Cardiac septum (tissue), 1 donor: ENCODE results near the gene TMOD4. TPM values are rescaled to one million over a fixed set of nuclear protein-coding genes. Genes with fewer than 3 reads are reported as not detected.

Experiments
- DNase-seq: peaks from one replicate; pipeline ENCODE4 v3.0.0-alpha.2; 2020; ENCODE audit warnings: low spot score
- intact Hi-C: fragments of 100-400 bp; cut with DNase I; formaldehyde crosslinking; loops from one replicate; pipeline ENCODE4 v1.14.0; 2022
- total RNA-seq: library from RNA; stranded (reverse); fragmentation: NEBNext Ultra II Directional; extraction: Animal tissue kit (Norgen Biotek cat#: 25700); gene quantifications from one replicate; pipeline ENCODE4 v1.2.1, GENCODE V29; 2021
- donor health status: DM: no; HTN: no; CAD: no.

The TMOD4 gene
- total RNA-seq, 1 donor from 2014 or later, result not detected

DNA sequence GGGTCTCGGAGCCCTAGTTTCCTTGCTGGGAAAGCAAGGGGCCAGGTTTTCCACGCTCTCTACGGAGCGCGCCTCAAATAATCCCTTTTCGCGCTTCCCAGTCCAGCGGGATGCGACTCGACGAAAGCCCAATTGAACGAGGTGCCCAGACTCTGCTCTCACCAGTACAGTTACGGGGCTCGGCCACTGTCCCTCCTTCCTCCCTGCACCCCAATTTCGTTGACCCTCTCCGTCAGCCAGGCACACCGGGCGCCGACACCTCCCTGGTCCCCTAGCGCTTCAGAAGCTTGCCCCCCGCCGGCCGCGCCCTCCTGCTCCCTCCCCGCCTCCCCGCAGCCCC lies 29.7 kb downstream of the TMOD4 start:
- intact Hi-C loops, result loop anchor here (5.0 kb wide), 2 partner anchors 74 to 124 kb away; partner anchors contain the start of gene GABPB2
- DNase-seq, result no peak

DNA sequence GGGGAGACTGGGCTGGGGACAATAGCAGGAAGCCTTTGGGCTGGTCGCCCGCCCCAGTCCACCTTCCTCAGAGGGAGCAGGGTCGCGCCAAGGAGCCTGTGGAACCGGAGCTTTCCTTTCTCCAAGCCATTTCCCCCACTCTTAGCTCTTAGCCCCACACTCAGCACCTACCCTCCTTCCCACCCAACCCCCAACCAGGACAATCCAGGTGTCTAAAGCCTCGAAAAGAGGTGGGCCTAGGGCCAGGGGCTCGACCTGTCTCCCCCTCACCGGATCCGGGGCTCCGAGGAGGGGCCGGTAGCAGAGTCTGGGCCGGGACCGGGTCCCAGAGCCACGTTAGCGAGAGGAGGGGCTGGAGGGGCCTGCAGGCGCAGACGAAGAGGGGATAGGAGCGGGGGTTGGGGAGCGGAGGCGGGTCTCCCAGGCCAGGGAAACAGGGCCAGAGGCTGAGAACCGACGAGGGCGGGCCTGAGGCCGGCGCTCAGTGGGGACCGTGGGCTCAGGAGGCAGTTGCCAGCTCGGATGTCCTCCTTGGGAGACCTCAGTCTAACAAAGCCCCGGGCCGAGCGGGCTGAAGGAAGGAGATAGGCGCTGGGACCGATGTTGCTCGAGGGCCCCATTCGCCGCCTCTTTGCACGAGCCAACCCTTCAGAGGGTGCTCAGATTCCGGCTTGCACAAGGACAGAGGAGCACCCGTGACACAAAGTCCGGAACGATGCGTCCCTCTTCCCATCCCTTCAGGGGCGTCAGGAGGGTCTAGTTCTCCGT lies 30.3 kb downstream of the TMOD4 start:
- no peak for DNase-seq
- intact Hi-C loops, result loop anchor here (5.0 kb wide), 2 partner anchors 73 to 123 kb away; partner anchors contain the start of gene GABPB2

DNA sequence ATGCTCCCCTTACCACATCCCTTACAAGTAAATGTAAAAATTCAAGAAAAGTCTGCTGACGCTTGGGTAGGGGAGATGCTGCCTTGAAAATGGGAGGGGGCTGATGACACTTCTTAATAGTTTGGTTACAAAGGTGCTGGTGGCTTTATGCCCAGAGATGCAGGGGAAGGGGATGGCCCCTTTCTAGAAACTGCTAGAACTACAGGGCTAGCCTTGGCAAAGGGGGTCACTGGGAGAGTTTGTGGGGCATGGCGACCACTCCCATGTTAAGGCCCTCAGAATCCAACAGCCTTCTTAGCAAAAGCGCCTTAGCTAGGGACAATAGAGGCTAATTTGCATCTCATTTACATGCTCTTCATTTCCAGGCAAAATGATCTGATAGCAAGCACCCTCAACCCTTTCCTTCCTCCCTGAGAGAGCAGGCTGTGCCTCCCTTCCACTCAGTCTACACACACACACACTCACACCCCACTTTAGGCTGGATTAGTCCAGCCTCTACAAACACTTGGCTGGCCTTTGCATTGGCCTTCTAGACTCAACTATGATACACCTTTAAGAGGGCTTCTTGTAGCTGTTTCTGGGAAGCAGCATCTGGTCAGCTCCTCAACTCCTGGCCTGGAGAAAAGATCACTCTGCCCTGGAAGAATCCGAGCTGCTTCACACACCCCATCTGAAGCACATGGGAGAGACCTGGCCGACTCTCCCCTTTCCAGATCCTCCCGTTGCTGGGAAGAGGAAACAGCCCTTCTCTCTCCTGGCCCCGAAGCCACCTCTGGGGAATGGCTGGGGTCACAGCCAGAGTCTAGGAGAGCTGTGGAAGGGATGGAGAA lies 31.1 kb downstream of the TMOD4 start:
- intact Hi-C loops, result loop anchor here (5.0 kb wide), 2 partner anchors 72 to 122 kb away; partner anchors contain the start of gene GABPB2
- no peak for DNase-seq

DNA sequence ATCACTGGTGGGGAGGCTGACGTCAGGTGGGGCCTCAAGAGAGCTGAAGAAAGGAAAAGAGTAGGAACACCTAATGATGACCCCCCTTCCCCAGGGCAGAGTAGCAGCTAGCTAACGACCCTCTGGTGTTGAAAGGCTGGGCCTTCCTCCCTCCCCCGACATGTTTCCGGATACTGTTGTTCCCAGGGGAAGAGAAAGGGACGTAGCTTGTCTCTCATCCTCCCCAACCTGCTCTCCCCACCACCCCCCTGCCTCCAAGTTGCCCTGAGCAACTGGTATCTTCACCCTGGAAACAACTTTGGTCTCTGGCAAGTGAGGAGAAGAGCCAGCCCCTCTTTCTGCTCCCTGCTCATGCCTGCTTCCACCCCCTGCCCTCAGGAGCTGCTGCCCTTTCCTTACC lies 31.8 kb downstream of the TMOD4 start:
- DNase-seq, result no peak
- intact Hi-C loops, result no loop called here

DNA sequence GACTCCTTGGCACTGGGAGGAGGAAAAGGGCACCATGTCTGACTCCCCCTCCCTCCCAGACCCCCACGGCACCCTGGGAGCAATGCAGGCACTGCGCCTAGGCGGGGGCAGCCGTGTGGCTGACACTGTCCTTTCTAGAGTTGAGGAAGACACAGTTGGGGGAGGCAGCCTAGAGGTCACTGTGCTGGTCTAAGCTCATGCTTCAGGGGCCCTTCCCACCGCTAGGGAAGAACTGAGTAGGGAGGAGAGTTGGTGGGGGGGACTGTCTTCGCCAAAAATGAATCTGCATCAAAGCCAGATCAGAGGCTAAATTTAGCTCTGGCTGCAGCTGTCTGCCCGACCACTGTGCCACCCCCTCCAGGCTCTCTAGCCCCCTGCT lies 32.7 kb downstream of the TMOD4 start:
- no peak for DNase-seq
- intact Hi-C loops, result no loop called here

DNA sequence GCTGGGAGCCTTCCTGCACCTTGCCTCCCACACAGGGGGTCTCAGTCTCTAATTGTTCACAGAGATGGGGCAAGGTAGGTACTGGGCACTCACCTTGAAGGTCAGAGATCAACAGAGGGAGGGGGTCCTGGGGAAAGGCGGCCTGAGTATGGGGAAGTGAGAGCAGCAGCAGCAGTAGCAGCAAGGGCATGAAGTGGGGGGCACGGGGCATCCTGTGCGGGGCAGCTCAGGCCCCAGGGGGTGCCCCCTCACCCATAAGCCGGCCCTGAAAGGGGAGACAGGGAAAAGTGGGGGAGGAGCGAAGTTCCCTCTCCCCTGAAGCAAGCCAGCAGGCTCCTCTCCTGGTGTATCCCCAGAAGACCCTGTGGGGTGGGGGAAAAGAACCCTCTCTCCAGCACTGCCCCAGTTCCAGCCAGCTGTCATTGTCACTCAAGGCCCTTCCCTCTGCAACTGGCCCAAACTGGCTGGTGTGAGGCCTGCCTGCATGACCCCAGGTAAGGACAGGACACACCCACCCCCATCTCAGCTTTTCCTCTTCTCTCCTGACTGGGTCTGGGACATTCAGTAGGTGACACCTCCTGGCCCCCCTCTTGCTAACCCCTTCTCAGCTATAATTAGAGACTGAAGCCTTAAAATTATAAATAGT lies 33.2 kb downstream of the TMOD4 start:
- DNase-seq, result no peak
- intact Hi-C loops, result no loop called here

DNA sequence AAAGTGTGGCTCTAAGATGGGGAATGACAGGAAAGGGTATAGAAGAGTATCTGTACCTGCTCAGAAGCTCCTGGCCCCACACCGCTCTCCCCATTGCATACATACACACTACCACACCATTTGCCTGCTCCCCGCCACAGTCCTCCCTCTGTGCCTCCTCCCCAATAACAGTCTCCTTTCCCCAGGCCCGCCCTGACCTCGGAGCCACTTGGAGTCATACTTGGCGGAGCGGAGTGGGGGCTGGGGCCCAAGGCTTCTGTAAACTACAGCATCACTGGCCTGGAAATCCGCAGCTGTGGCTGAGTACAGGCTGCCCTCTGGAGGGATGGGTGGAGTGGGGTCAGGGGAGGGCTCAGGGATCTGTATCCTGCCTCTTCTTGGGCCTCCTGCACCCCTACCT lies 38.0 kb downstream of the TMOD4 start:
- DNase-seq, result no peak
- intact Hi-C loops, result no loop called here

DNA sequence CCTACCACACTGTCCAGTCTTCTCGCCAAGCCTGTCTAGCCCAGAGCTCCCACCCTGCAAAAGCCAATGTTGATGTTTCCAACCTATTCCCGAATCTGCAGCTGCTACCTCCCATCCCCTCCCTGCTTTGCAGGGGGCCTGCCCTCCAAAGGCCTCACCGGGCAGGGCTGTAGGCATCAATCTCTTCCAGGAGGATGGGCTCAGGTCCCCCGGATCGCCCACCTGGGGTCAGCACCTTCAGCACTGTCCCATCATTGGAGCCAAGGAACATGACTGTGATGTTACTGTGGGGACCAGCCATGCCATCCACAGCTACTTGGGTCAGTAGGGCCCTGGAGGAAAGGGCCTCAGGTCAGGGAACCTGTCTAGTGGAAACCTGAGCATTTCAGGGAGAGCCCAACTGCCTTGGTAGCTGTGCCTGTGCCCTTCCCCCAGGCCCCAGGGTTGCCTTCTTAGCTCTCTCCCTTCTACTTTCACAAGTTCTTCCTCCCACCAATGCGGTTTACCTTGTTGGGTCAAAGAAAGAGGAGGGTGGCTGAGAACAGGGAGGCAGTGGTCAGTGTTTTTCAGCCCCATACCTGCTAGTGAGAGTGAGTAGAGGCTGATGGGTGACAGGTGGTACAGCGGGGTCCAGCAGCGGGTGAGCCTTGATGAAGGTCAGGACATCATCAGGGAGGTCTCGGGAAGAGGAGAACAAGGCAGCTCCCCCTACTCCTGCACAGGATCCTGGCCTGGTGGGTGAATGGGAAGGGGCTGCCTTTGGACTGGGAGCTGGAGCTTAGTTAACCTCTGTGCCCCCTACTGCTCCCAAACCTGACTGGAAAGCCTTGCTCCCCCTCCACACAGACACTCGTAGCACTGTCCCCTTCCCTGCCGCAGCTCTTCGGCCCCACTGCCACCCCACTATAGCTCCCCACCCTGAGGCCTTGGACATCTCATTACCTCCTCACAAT lies 40.1 kb downstream of the TMOD4 start:
- intact Hi-C loops, result no loop called here

DNA sequence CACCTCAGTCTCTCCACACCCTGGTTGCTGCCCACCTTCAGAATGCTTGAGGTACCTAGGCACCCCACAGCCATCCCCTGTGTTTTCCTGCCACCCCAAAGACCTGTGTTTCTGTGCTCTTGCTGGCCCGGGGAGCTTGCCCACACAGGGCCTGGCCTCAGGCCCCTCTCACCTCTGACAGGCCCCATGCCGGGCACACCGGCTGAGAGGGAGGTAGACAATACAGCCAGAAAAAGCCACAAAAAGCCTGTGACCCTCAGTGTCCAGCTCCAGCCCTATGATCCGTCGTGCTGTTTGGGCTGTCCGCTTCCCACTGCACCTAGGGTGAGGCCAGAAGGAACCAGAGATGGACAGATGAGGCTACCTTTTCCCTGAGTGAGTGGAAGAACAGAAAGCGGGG lies 40.8 kb downstream of the TMOD4 start:
- no peak for DNase-seq
- intact Hi-C loops, result no loop called here

More for the DNA sequence above, 40.1 kb downstream of the TMOD4 start:
- DNase-seq, result no peak

DNA sequence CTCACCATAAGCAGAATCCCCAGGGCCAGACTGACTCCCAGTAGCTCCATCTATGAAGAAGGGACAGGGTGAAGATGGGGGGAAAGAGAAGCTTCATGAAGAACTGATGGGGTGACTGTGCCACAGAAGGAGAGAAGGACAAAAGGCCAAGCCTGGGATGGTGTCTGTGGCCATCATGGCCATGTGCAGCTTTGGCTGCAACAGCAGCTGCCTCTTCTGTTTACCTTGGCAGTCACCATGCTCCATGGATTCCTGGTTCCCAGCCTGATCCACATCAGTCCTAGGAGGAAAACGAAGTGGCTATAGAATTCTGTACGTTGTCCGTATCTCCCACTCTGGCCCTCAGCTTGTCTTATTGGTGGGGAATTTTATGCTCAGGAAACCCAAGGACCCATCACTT lies 41.4 kb downstream of the TMOD4 start:
- intact Hi-C loops, result no loop called here
- DNase-seq, result no peak

DNA sequence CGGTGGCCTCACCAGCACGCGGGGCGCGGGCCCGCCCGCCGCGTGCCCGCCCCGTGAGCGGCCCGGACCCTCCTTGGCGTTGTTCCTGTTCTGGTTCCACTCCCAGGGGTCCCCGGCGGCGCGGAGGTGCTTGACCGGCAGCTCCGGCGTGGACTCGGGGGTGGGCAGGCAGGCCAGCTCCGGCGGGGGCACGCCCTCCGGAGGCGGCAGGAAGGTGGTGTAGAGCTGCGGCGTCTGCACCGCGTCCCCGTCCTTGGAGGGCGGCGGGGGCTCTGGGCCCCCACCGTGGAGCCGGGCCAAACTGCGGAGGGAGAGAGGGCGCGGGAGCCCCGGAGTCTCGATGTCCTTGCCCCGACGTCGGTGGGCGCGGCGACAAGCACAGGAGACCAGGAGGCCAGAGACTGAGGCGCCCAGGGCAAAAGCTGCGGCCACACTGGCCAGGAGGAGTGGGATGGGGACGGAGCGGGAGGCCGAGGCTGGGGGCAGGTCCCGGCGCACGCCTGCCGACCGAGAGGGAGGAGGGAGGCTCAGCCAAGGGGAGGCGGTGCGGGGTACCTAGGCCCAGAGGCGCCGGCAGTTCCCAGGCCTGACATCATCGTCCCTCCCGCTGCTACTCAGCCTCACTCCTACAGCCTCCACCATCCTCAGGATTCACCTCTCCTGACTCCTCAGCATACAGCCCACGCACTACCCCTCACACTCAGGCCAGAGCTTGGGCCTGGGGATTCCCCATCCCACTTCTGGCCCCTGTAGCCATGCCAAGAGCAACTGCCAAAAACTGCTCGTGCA lies 42.6 kb downstream of the TMOD4 start:
- intact Hi-C loops, result no loop called here
- DNase-seq, result no peak

DNA sequence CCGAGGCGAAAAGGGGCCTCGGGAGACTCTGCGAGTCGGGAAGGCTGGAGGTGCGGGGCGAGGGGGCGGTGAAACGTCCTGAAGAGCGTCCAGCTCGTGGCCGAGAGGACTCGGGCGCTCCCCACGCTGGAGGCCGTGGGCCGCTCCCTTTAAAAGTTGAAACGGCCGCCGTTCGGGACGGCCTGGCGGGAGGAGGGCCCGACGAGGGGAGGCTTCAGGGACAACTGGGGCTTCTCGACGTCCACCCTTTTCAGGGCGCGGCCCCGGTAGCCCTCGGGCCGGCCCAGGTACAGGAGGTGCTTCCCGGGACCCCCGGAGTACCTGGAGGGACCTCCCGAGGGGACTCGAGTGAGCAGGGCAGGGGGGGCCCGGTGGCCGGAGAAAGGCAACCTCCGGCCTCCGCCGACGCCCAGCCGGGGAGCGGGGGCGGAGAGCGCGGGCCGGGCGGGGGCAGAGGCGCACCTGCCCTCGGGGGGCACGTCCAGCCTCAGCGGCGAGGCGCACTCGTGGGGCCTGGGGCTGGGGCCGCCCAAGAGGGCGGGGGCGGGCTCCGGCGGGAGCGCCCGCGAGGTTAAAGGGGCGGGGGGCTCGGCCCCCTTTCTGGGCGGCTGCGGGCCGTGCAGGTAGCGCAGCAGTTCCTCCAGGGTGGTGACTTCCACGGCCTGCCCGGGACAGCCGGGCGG lies 43.3 kb downstream of the TMOD4 start:
- intact Hi-C loops, result no loop called here
- DNase-seq, result no peak

DNA sequence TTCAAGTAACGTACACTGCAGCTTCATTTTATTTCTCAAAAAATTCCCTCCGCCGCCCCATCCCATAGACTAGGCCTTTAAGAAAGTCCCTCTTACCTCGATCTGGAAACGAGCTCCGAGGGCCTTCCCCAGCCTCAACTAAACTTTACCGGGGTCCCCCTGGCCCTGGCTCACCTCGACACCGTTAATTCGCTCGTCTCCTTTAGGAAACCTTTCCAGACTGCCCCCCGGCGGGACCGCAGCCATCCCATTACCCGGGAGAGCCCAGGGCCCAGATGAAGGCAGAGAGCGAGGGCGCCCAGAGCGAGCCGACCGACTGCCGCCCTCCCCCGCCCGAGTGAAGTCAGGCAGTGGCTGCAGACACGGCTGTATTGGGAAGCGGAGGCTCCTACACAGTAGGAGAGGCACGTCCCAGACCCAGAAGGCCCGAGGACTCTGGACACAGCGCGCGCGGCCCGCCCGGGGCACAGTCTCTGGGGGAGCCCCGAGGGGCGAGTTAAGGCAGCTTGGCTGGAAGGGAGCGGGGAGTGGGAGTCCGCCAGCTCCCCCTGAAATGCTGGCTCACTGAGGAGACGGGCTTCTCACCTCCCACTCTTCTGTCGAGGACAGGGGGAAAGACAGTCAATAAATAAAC lies 44.0 kb downstream of the TMOD4 start:
- intact Hi-C loops, result no loop called here
- no peak for DNase-seq

DNA sequence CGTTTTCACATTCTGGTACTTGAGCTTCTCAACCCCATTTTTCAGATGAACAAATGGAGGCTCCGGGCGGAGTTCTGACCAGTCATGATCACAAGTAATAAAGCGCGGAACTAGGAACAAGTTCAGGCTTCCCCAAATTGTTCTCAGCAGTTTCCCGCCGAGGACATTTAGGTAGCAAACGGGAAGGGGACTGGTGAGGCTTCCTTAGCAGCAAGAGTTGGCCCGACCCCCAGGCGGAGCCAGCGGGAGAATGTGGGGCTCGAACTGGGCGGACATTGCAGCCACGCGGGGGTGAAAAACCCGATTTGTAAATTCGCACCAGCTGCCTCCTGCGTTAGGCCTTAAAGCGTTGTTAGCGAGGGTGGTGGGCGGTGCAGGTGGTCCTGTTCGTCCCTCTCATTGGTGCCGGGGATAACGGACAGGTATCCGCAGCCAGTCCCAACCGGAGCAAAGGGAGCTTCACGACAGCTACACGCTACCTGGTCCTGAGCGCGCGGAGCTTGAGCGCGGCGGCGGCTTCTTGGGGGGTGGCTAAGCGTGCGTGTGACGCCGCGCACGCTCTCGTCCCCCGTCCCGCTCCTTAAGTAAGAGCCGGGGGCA lies 44.7 kb downstream of the TMOD4 start:
- no peak for DNase-seq
- intact Hi-C loops, result no loop called here

DNA sequence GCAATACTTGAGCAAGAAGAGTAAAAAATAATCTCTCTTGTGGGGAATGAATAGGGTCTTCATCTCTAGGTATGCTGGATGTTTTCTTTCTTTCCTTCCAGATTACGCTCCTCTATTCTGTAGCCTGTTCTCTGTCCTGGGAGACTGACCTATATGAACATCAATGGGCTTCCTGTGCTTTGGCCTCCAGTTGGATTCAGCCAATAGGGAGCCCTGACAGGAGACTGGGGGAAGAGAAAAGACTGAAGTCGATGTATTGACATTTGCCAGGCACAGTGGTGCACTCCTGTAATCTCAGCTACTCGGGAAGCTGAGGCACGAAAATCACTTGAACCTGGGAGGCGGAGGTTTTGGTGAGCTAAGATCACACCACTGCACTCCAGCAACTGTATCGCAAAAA lies 47.0 kb downstream of the TMOD4 start:
- no peak for DNase-seq
- intact Hi-C loops, result no loop called here

DNA sequence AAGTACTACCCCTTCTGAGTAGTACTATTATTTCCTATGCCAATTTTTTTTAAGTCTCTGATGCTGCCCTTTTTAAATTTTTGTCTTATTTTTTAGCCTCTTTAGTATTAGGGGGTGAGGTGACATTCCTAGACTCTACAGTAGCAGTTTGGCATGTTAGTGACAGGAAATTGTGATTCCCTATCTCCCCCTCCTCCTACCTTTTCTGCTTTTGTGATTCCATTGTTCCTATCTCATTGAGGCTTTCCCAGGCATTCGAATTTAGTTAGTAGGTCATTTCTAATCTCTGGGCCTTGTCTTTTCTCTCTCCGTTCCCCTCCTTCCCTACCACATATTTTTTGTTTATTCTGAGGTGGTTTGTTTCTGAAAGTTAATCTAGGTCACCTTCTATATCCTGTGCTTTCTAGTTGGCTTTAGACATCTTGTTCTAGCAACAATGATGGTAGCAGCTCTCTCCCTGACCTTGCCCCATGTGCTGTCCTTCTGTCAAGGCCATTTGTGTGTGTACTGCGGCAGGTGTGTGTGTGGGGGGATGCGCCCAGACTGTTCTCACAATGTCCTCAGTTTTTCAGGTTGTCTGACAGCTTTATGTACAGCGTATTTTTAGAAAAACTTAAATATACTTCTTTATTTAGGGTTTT lies 50.9 kb downstream of the TMOD4 start:
- DNase-seq, result no peak
- intact Hi-C loops, result no loop called here
